Activated CD8-positive, alpha-beta memory T cell treated with anti-CD3 and anti-CD28 coated beads for 36 hours (primary cell): ENCODE results near the gene TEAD1. TPM values are rescaled to one million over a fixed set of nuclear protein-coding genes. Genes with fewer than 3 reads are reported as not detected.

ENCODE experiments used
- CTCF ChIA-PET: fragments of 350-600 bp; sonication (Branson Sonifier 250); formaldehyde crosslinking; loops from one replicate; lab custom pipeline; 2021; ENCODE audit warnings: antibody characterized with exemption; lab: Charles Lee
- POLR2A ChIA-PET: fragments of 350-600 bp; sonication (Branson Sonifier 250); formaldehyde crosslinking; loops from one replicate; lab custom pipeline; 2021; ENCODE audit warnings: antibody characterized with exemption; lab: Charles Lee
- total RNA-seq, 2 experiments: library from RNA; stranded (reverse); gene quantifications; one replicate each; pipeline ENCODE4 v1.2.3, GENCODE V29; 2021

TEAD1 gene
- total RNA-seq, 2 experiments from 2014 or later, result 0.46 to 0.59 TPM

- CTCF ChIA-PET, result interaction anchor here (0.6 kb wide), 1 partner anchor 1684 kb away, joined by 3 read pairs; no protein-coding TSS in a partner anchor
- POLR2A ChIA-PET, result no interaction called here
Observed at GRCh38 chr11:12682737-12683500, 8.7 kb downstream of the TEAD1 start.

- ChIA-PET POLR2A (no interaction called here), CTCF (no interaction called here)
Observed at GRCh38 chr11:12683874-12684273, 9.7 kb downstream of the TEAD1 start.

GRCh38 chr11:12684315-12684714 lies 10.1 kb downstream of the TEAD1 start:
- ChIA-PET CTCF (no interaction called here), POLR2A (no interaction called here)

GRCh38 chr11:12684816-12685215 lies 10.6 kb downstream of the TEAD1 start:
- ChIA-PET CTCF (no interaction called here), POLR2A (no interaction called here)

GRCh38 chr11:12685229-12685628 lies 11.0 kb downstream of the TEAD1 start:
- POLR2A ChIA-PET, result no interaction called here
- CTCF ChIA-PET, result no interaction called here

GRCh38 chr11:12686246-12687060 lies 12.2 kb downstream of the TEAD1 start:
- POLR2A ChIA-PET, result no interaction called here
- CTCF ChIA-PET, result no interaction called here

- CTCF ChIA-PET, result no interaction called here
- POLR2A ChIA-PET, result no interaction called here
Observed at GRCh38 chr11:12687216-12687623, 13.0 kb downstream of the TEAD1 start.

- ChIA-PET CTCF (no interaction called here), POLR2A (no interaction called here)
Observed at GRCh38 chr11:12687740-12688139, 13.5 kb downstream of the TEAD1 start.

- ChIA-PET CTCF (no interaction called here), POLR2A (no interaction called here)
Observed at GRCh38 chr11:12689029-12689755, 15.0 kb downstream of the TEAD1 start.

GRCh38 chr11:12690663-12691062 lies 16.4 kb downstream of the TEAD1 start:
- ChIA-PET CTCF (no interaction called here), POLR2A (no interaction called here)

- POLR2A ChIA-PET, result no interaction called here
- CTCF ChIA-PET, result no interaction called here
Observed at GRCh38 chr11:12691473-12691872, 17.3 kb downstream of the TEAD1 start.

- ChIA-PET POLR2A (no interaction called here), CTCF (no interaction called here)
Observed at GRCh38 chr11:12692229-12693075, 18.2 kb downstream of the TEAD1 start.

GRCh38 chr11:12693094-12693478 lies 18.9 kb downstream of the TEAD1 start:
- ChIA-PET POLR2A (no interaction called here), CTCF (no interaction called here)

- POLR2A ChIA-PET, result no interaction called here
- CTCF ChIA-PET, result no interaction called here
Observed at GRCh38 chr11:12693479-12694182, 19.4 kb downstream of the TEAD1 start.

GRCh38 chr11:12694183-12694531 lies 19.9 kb downstream of the TEAD1 start:
- ChIA-PET CTCF (no interaction called here), POLR2A (no interaction called here)

- POLR2A ChIA-PET, result no interaction called here
- CTCF ChIA-PET, result no interaction called here
Observed at GRCh38 chr11:12695221-12695794, 21.1 kb downstream of the TEAD1 start.

- CTCF ChIA-PET, result no interaction called here
- POLR2A ChIA-PET, result no interaction called here
Observed at GRCh38 chr11:12695873-12696272, 21.7 kb downstream of the TEAD1 start.

- CTCF ChIA-PET, result no interaction called here
Observed at GRCh38 chr11:12696911-12697581, 22.8 kb downstream of the TEAD1 start.

More at GRCh38 chr11:12696911-12697581, 22.8 kb downstream of the TEAD1 start:
- POLR2A ChIA-PET, result no interaction called here
